Fibroblast of pulmonary artery (primary cell): ENCODE data around the gene MLLT10.
"Not testable (repeated sequence)": the region's sequence is repeated elsewhere in the genome, so short reads cannot be mapped to it uniquely, and the experiment has no call there.

Source experiments
- DNase-seq: peaks from one replicate; pipeline ENCODE4 v3.0.0-alpha.2; 2010; ENCODE audit warnings: low read depth
- H3K4me3 ChIP-seq: replicated peaks from 2 replicates; pipeline ENCODE4 v1.5.1; 2011; ENCODE audit warnings: low read depth, mild to moderate bottlenecking, control low read depth, low read length, moderate library complexity
- TF ChIP-seq, protein P1 (sequence below): IDR thresholded peaks from 2 replicates; pipeline ENCODE4 v1.5.1; 2011; ENCODE audit warnings: mild to moderate bottlenecking, control low read depth, low read length, inconsistent platforms; ENCODE audit errors: missing control alignments

The MLLT10 gene

DNA sequence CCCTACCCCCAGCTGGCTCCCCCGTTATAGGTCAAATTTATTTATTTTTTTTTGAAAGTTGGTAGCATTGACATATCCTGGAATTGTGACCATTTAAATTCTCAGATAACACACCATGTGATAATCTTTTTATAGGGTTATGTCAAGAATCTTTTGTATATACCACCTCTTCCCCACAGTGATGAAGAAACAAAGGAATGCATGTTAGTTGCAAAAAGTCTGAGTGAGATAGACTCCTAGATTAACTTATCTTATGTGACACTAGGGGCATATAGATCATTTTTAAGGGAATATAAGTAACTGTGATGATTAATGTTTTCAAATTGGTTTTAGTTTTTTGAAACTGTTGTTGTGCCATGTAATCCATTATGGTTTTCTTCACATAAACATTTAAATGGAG lies 68.3 kb downstream of the MLLT10 start:
- no peak overlapping the region for H3K4me3 ChIP-seq
- TF ChIP-seq, protein P1, sequence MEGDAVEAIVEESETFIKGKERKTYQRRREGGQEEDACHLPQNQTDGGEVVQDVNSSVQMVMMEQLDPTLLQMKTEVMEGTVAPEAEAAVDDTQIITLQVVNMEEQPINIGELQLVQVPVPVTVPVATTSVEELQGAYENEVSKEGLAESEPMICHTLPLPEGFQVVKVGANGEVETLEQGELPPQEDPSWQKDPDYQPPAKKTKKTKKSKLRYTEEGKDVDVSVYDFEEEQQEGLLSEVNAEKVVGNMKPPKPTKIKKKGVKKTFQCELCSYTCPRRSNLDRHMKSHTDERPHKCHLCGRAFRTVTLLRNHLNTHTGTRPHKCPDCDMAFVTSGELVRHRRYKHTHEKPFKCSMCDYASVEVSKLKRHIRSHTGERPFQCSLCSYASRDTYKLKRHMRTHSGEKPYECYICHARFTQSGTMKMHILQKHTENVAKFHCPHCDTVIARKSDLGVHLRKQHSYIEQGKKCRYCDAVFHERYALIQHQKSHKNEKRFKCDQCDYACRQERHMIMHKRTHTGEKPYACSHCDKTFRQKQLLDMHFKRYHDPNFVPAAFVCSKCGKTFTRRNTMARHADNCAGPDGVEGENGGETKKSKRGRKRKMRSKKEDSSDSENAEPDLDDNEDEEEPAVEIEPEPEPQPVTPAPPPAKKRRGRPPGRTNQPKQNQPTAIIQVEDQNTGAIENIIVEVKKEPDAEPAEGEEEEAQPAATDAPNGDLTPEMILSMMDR, result no peak
- DNase-seq, result no peak

DNA sequence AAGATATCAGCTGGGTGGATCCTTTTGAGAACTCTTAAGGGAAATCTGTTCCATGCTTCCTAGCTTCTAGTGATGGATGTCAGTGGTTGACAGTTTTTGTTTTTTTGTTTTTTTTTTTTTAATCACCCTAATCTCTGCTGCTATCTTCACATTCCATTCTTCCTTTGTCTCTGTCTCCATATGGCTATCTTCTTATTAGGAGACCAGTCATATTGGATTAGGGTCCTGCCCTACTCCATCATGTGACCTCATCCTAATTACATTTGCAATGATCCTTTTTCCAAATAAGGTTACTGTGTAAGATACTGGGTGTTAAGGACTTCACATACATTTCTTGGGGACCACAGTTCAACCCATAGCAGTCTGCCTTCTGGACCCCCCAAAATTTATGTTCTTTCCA lies 69.7 kb downstream of the MLLT10 start:
- no peak for DNase-seq
- H3K4me3 ChIP-seq, result no peak overlapping the region
- TF ChIP-seq, protein P1, result no peak

DNA sequence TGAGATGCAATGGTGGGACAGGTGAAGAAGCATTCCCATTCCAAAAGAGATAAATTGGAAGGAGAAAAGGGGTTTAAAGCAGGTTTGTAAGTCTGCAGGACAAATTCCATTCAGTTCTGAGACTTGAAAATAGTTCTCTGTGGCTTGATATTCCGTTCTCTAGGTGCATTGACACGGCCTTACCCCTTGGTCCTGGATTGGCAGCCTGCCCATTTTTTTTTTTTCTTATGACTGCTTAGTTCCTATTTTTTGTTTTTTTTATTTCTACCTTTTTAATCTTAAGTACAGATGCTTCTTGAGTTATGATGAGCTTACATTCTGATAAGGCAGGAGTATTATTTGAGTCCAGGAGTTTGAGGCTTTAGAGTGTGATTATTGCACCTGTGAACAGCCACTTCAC lies 70.6 kb downstream of the MLLT10 start:
- no peak overlapping the region for H3K4me3 ChIP-seq
- no peak for DNase-seq
- TF ChIP-seq, protein P1, result no peak

DNA sequence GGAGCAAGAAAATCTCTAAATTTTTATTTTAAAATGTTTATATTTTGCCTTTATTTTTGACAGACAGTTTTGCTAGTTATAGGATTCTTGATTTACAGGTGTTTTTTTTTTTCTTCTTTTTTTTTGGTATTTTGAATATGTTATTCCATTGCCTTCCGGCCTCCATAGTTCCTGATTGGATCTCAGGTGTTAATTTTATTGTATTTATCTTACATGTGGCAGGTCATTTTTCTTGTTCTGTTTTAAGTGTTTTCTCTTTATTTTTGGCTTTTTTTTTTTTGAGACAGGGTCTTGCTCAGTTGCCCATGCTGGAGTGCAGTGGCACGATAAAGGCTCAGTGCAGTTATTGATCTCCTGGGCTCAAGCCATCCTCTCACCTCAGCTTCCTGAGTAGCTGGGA lies 73.9 kb downstream of the MLLT10 start:
- TF ChIP-seq, protein P1, result no peak
- DNase-seq, result no peak
- no peak overlapping the region for H3K4me3 ChIP-seq

DNA sequence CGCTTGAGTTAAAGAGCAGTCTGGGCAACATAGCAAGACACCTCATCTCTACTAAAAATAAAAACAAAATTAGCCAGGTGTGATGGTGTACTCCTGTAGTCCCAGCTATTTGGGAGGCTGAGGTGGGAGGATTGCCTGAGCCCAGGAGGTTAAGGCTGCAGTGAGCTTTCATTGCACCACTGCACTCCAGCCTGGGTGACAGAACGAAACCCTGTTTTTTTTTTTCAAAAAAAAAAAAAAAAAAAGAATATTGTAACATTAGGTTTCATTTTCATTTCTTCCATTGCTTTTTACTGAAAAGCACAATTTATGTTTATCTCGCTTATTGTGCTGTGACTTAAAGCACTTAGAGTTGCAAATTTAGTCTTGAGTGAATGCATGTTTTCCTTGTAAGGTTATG lies 80.0 kb downstream of the MLLT10 start:
- DNase-seq, result no peak
- no peak overlapping the region for H3K4me3 ChIP-seq
- TF ChIP-seq, protein P1, result no peak

DNA sequence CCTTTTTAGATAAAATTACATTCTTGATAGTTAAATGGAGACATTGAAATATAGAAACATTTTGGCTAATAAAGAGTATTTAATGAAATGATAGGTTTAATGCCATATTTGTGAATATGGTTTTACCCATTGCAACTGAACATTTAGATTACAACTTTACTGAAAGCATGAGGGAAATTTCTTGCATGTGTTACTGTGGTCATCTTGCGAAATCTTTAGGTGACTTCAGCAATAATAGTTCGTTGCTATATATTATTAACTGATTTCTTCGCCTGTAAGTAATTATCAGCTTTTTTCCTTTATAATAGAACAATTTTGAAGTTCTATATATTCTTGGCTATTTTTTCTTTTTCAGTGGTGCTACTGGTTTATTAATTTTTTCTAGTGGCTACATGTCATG lies 83.2 kb downstream of the MLLT10 start:
- DNase-seq, result no peak
- TF ChIP-seq, protein P1, result no peak

DNA sequence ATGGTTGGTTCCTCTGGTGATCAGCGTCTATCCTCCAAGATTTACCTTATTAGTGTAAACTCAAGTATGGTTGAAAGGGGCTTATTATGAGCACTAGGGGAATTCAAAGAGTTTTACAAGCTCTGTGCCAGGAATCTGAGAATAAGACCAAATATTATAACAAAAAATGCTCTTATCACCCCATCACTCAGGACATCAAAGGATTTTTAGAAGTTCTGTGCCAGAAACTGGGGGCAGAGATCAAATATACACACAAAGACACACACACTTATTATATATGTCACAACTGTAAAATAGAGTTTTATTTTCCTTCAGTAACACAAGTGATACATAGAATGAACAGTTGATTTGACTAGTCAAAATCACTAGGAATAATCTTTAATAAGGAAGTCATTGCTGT lies 89.3 kb downstream of the MLLT10 start:
- H3K4me3 ChIP-seq, result no peak overlapping the region
- no peak for DNase-seq
- TF ChIP-seq, protein P1, result no peak

More for the DNA sequence above, 83.2 kb downstream of the MLLT10 start:
- no peak overlapping the region for H3K4me3 ChIP-seq

DNA sequence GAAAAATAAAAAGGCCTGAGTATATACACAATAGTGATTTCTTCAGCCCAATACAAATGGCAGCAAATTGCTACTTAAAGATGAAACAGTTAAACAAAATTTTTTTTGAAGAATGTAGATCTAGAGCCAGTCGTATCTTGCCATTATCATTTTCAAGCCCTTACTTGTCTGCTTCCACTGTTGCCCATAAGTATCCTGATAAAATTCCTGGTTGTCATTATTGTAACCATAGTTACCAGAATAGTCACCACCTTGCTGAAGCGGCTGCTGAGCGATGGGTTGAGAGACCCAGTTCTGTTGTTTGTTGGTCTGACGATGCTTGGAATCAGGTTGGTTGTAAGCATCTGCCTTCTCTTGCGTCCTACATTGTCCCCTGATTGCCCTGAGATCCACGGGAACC lies 90.4 kb downstream of the MLLT10 start:
- H3K4me3 ChIP-seq, DNase-seq: not testable (repeated sequence)
